SU-DHL-6 (cell line): ENCODE measurements around the gene SCO1.

Source experiments
- H2AFZ ChIP-seq: fragments of 200-600 bp; sonication (generic); 2 replicates; pipeline ENCODE4 v1.6.1; 2014; ENCODE audit warnings: low read depth, mild to moderate bottlenecking, moderate library complexity, mixed read lengths, antibody characterized with exemption, low read length; ENCODE audit not compliant: severe bottlenecking
- H3F3A ChIP-seq: fragments of 200-600 bp; shearing (Covaris generic); 2 replicates; pipeline ENCODE4 v1.6.0; 2016; ENCODE audit warnings: antibody characterized with exemption, mild to moderate bottlenecking; ENCODE audit not compliant: insufficient read depth
- H3K27ac ChIP-seq: fragments of 200-600 bp; sonication (generic); 2 replicates; pipeline ENCODE4 v1.5.1; 2016; ENCODE audit warnings: low read depth, mild to moderate bottlenecking, low read length, moderate library complexity, mixed read lengths
- H3K27me3 ChIP-seq: fragments of 200-600 bp; sonication (generic), shearing (Covaris generic); 2 replicates; pipeline ENCODE4 v1.6.0; 2014; ENCODE audit warnings: mild to moderate bottlenecking, low read length
- H3K36me3 ChIP-seq: fragments of 200-600 bp; sonication (generic); 2 replicates; pipeline ENCODE4 v1.6.1; 2014; ENCODE audit warnings: mild to moderate bottlenecking, low read length, mixed read lengths
- H3K4me2 ChIP-seq: fragments of 300-600, 200-600 bp; shearing (Covaris generic), sonication (generic); 2 replicates; pipeline ENCODE4 v1.6.0; 2014; ENCODE audit warnings: low read length, low read depth, mild to moderate bottlenecking; ENCODE audit not compliant: poor library complexity, severe bottlenecking
- H3K4me3 ChIP-seq: fragments of 200-600 bp; sonication (generic); 2 replicates; pipeline ENCODE4 v1.5.1; 2014; ENCODE audit warnings: antibody characterized with exemption, low read length, mild to moderate bottlenecking, mixed read lengths; ENCODE audit not compliant: insufficient read depth, poor library complexity, severe bottlenecking
- H3K79me2 ChIP-seq: fragments of 200-600 bp; sonication (generic); 2 replicates; pipeline ENCODE4 v1.6.1; 2014; ENCODE audit warnings: mild to moderate bottlenecking, low read length, moderate library complexity; ENCODE audit not compliant: insufficient read depth
- H3K9ac ChIP-seq: fragments of 200-600 bp; sonication (generic); 2 replicates; pipeline ENCODE4 v1.7.0; 2014; ENCODE audit warnings: mild to moderate bottlenecking, low read length
- H3K9me2 ChIP-seq: fragments of 200-600 bp; sonication (generic); replicated peaks from 2 replicates; pipeline ENCODE4 v1.6.1; 2014; ENCODE audit warnings: low read length; ENCODE audit not compliant: insufficient read depth
- H3K9me3 ChIP-seq: fragments of 200-600 bp; sonication (generic); 2 replicates; pipeline ENCODE4 v1.6.1; 2014; ENCODE audit warnings: low read length, mixed read lengths; ENCODE audit not compliant: insufficient read depth
- H4K20me1 ChIP-seq: fragments of 200-600 bp; sonication (generic); 2 replicates; pipeline ENCODE4 v1.6.1; 2014; ENCODE audit warnings: low read depth, mild to moderate bottlenecking, antibody characterized with exemption, low read length, moderate library complexity, mixed read lengths
- EZH2phosphoT487 ChIP-seq: fragments of 200-600 bp; sonication (generic), shearing (Covaris generic); conservative IDR thresholded peaks from 2 replicates; pipeline ENCODE4 v1.6.1; 2018; ENCODE audit warnings: mild to moderate bottlenecking, antibody characterized with exemption, low read length, moderate library complexity, mixed read lengths
- TF ChIP-seq, protein P1 (sequence below): fragments of 200-600 bp; sonication (generic); IDR thresholded peaks from one replicate; pipeline ENCODE4 v1.5.1; 2017; ENCODE audit warnings: antibody characterized with exemption, mild to moderate bottlenecking, low read length, moderate library complexity; ENCODE audit not compliant: insufficient read depth, poor library complexity, severe bottlenecking

The SCO1 gene

DNA sequence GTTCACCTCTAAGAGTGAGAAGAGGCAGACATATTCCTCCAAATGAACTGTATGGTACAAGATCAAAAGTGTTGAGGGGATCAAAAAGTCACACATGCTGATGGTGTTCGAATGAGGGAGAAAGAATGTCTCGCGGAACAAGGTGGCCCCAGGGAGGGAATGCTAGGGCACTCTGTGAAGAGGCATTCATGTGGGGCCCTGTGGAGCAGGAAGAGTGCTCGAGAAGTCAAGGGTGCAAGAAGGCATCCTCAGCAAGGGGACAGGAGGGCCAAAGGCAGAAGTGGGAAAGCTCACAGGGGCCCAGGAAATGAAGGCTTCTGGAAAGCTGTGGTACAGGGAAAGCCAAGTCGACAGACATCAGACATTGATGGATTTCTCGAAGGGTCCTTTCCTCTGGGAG, 34.1 kb downstream of the SCO1 start:
- no peak overlapping the region for H3K4me2 ChIP-seq
- H3K79me2 ChIP-seq = no peaks in the 10 kb centered on the region
- H3F3A ChIP-seq = no peaks in the 10 kb centered on the region
- no peaks in the 10 kb centered on the region for H4K20me1 ChIP-seq
- H3K27ac ChIP-seq = no peak overlapping the region
- no peak overlapping the region for H2AFZ ChIP-seq
- H3K4me3 ChIP-seq = no peak overlapping the region
- TF ChIP-seq EZH2phosphoT487 = no peak
- TF ChIP-seq, protein P1, sequence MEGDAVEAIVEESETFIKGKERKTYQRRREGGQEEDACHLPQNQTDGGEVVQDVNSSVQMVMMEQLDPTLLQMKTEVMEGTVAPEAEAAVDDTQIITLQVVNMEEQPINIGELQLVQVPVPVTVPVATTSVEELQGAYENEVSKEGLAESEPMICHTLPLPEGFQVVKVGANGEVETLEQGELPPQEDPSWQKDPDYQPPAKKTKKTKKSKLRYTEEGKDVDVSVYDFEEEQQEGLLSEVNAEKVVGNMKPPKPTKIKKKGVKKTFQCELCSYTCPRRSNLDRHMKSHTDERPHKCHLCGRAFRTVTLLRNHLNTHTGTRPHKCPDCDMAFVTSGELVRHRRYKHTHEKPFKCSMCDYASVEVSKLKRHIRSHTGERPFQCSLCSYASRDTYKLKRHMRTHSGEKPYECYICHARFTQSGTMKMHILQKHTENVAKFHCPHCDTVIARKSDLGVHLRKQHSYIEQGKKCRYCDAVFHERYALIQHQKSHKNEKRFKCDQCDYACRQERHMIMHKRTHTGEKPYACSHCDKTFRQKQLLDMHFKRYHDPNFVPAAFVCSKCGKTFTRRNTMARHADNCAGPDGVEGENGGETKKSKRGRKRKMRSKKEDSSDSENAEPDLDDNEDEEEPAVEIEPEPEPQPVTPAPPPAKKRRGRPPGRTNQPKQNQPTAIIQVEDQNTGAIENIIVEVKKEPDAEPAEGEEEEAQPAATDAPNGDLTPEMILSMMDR = no peak
- H3K9me2 ChIP-seq = no peaks in the 10 kb centered on the region
- H3K36me3 ChIP-seq = no peaks in the 10 kb centered on the region
- no peaks in the 10 kb centered on the region for H3K27me3 ChIP-seq
- H3K9ac ChIP-seq = no peak overlapping the region
- H3K9me3 ChIP-seq = no peaks in the 10 kb centered on the region

DNA sequence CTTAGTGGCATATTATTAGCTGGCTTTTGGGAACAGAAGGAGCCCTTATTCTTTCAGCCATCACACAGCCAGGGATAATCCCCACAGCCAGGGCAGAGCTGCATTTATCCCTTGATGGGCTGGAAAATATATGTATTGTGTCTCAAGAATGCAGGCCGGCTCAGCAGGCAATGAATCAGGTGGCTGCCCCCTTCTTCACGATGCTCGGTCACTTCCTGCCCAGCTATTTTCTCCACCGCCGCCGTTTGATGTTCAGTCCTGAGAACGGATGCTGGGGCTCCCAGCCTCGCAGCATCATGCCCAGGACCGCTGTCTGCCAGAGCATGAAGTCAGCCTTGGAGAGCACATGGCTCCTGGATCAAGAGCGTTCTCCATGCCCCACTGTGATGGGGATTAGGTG, 35.9 kb downstream of the SCO1 start:
- H3K79me2 ChIP-seq = no peaks in the 10 kb centered on the region
- no peak overlapping the region for H3K4me3 ChIP-seq
- no peak for TF ChIP-seq EZH2phosphoT487
- TF ChIP-seq, protein P1 = no peak
- no peaks in the 10 kb centered on the region for H3F3A ChIP-seq
- H3K27me3 ChIP-seq = no peaks in the 10 kb centered on the region
- no peaks in the 10 kb centered on the region for H3K9me3 ChIP-seq
- H3K9me2 ChIP-seq = no peaks in the 10 kb centered on the region
- no peak overlapping the region for H3K27ac ChIP-seq
- H3K9ac ChIP-seq = no peak overlapping the region
- no peak overlapping the region for H3K4me2 ChIP-seq
- H4K20me1 ChIP-seq = no peaks in the 10 kb centered on the region
- no peaks in the 10 kb centered on the region for H3K36me3 ChIP-seq
- no peak overlapping the region for H2AFZ ChIP-seq

DNA sequence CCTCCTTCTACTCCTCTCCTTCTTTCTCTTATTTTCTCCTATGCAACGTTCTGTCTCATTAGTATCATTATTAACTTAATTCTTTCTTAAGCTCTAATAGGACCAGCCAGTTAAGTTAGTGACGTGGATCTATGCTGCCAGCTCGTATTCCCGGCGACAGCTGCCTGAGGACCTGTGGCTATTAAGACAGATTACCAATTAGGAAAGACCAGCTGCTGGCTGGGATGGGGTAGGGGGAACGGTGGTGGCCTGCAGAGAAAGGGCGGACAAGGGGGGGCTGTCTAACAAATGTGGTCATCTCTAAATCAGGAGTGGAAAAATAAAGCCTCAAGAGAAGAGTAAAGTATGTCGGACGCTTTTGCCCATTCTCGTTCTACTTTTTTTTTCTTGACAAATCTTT, 39.5 kb downstream of the SCO1 start:
- Histone ChIP-seq H3K36me3 (no peaks in the 10 kb centered on the region), H3K27me3 (no peaks in the 10 kb centered on the region), H2AFZ (no peak overlapping the region), H3K79me2 (no peaks in the 10 kb centered on the region), H4K20me1 (no peaks in the 10 kb centered on the region), H3F3A (no peaks in the 10 kb centered on the region), H3K9me2 (no peaks in the 10 kb centered on the region), H3K27ac (no peak overlapping the region), H3K4me2 (no peak overlapping the region), H3K4me3 (no peak overlapping the region), H3K9me3 (no peaks in the 10 kb centered on the region), H3K9ac (no peak overlapping the region)
- TF ChIP-seq EZH2phosphoT487 = no peak
- TF ChIP-seq, protein P1 = no peak
